Muscle layer of duodenum (tissue), 2 donors: Measurements from ENCODE around the gene PRKCA.
"Not testable (repeated sequence)": the region's sequence is repeated elsewhere in the genome, so short reads cannot be mapped to it uniquely, and the experiment has no call there.

ENCODE experiments used
- H3K27ac ChIP-seq: one replicate; pipeline ENCODE4 v1.7.0; 2013; ENCODE audit warnings: mild to moderate bottlenecking, low read length
- H3K27me3 ChIP-seq: one replicate; pipeline ENCODE4 v1.7.0; 2013; ENCODE audit warnings: low read depth, mild to moderate bottlenecking, control low read depth, low read length
- H3K36me3 ChIP-seq, 2 donors: one replicate each; pipeline ENCODE4 v1.7.0; 2013; ENCODE audit warnings: low read length in 2 of 2, control low read depth in 1 of 2, mild to moderate bottlenecking in 1 of 2; ENCODE audit not compliant: insufficient read depth in 2 of 2, control insufficient read depth in 1 of 2
- H3K4me1 ChIP-seq, 2 donors: one replicate each; pipeline ENCODE4 v1.7.0; 2013; ENCODE audit warnings: low read length in 2 of 2, mild to moderate bottlenecking in 2 of 2, control low read depth in 1 of 2, moderate library complexity in 1 of 2; ENCODE audit not compliant: insufficient read depth in 2 of 2, control insufficient read depth in 1 of 2
- H3K4me3 ChIP-seq, 2 donors: one replicate each; pipeline ENCODE4 v1.7.0; 2013; ENCODE audit warnings: low read length in 2 of 2, low read depth in 1 of 2, mild to moderate bottlenecking in 1 of 2
- H3K9me3 ChIP-seq, 2 donors: one replicate each; pipeline ENCODE4 v1.7.0; 2013; ENCODE audit warnings: low read length in 2 of 2, control low read depth in 1 of 2, mild to moderate bottlenecking in 1 of 2; ENCODE audit not compliant: control insufficient read depth in 1 of 2
- donor health status: healthy.

Gene PRKCA

GRCh38 chr17:66487121-66487520, 184.7 kb downstream of the PRKCA start:
- no peak overlapping the region for H3K27ac ChIP-seq
- no peaks in the 10 kb centered on the region for H3K9me3 ChIP-seq
- H3K4me3 ChIP-seq, result no peak overlapping the region
- H3K36me3 ChIP-seq, result no peaks in the 10 kb centered on the region
- H3K27me3 ChIP-seq, result no peaks in the 10 kb centered on the region
- H3K4me1 ChIP-seq, result no peaks in the 10 kb centered on the region

DNA sequence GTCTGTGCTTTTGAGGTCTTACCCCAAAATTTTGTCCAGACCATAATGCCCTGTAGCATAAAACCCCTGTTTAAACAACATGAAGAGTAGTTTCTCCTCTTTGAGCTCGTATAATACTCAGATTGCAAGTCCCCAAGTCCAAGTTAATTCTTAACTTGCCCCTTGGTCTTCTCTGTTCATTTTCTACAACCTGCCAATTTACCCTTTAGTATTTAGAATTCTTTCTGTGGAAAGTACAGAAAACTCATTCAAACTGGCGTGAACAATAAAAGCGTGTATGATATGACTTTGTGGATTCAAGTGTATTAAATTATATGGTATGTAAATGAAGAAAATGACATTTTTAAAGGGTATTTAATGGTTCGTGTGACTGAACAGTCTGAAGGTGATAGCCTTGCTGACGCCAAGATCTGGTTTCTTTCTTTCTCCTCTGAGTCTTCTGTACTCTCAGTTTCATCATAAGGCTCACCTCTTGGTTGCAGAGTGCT, 185.6 kb downstream of the PRKCA start:
- Histone ChIP-seq H3K4me3 (no peak overlapping the region), H3K27ac (no peak overlapping the region)

DNA sequence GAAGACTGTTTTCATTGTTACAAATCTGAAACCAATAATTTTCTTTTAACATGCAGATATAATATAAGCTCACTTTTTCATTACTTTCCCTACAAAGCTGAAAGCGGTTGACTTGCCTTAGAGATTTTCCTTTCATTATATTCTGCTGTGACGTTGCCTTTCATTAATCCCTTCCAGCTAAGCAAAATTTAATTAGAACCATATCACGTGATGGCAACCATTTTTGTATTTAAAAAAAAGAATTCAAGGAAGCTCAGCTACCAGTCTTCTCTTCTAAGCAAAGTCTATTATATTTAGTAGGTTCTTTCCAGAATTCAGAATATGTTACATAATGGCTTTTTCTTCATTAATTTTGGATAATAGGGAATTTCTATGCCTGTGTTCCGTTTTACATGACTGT, 186.5 kb downstream of the PRKCA start:
- H3K36me3 ChIP-seq, result no peaks in the 10 kb centered on the region
- no peaks in the 10 kb centered on the region for H3K27me3 ChIP-seq
- H3K4me3 ChIP-seq, result no peak overlapping the region
- no peaks in the 10 kb centered on the region for H3K9me3 ChIP-seq
- H3K27ac ChIP-seq, result no peak overlapping the region
- peaks cover 0 to 8% of the 10 kb centered on the region in 2 donors for H3K4me1 ChIP-seq

More for the DNA sequence above, 185.6 kb downstream of the PRKCA start:
- Histone ChIP-seq H3K9me3 (no peaks in the 10 kb centered on the region), H3K27me3 (no peaks in the 10 kb centered on the region), H3K4me1 (peaks cover 0 to 5% of the 10 kb centered on the region in 2 donors), H3K36me3 (no peaks in the 10 kb centered on the region)

DNA sequence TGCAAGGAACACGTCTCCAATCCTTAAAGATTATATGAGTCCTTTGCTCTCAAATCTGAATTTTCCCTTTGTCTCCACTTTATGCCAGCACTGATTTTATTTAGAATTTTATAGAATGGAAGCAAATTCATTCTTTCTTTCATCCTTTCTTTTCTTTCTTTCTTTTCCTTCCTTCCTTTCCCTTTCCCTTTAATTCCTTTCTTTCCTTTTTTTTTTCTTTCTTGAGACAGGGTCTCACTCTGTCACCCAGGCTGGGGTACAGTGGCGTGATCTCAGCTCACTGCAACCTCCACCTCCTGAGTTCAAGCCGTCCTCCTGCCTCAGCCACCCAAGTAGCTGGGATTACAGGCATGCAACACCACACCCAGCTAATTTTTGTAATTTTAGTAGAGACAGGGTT, 187.2 kb downstream of the PRKCA start:
- not testable (repeated sequence) for H3K4me1 ChIP-seq, H3K27ac ChIP-seq, H3K27me3 ChIP-seq, H3K9me3 ChIP-seq, H3K36me3 ChIP-seq, H3K4me3 ChIP-seq

GRCh38 chr17:66491213-66491612, 188.8 kb downstream of the PRKCA start:
- Histone ChIP-seq H3K4me1 (peaks cover 0 to 8% of the 10 kb centered on the region in 2 donors), H3K4me3 (no peak overlapping the region), H3K27me3 (no peaks in the 10 kb centered on the region), H3K36me3 (peaks cover 0 to 4% of the 10 kb centered on the region in 2 donors), H3K9me3 (no peaks in the 10 kb centered on the region), H3K27ac (no peak overlapping the region)

DNA sequence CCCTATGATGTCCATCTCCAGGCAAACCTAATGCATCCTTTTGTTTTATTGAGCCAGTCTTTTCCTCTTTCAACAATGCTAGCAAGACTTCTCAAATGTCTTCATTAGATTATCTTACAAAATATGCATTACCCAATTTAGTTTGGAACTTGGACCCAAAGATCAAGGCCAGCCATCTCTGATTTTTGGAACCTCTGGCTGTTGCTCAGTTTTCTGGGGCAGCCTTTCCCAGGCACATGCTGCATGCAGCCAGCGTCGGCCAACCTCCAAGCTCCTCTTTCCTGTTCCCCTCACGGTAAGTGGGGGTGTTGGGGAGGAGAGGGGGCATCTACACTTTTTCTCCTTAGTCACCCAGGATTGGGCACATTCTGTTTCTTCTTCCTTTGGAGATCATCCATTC, 189.3 kb downstream of the PRKCA start:
- Histone ChIP-seq H3K36me3 (peaks cover 0 to 4% of the 10 kb centered on the region in 2 donors), H3K4me3 (no peak overlapping the region), H3K27me3 (no peaks in the 10 kb centered on the region), H3K9me3 (no peaks in the 10 kb centered on the region), H3K27ac (no peak overlapping the region), H3K4me1 (peaks cover 0 to 8% of the 10 kb centered on the region in 2 donors)

- Histone ChIP-seq H3K4me3 (no peak overlapping the region), H3K27ac (no peak overlapping the region), H3K36me3 (peaks cover 0 to 4% of the 10 kb centered on the region in 2 donors), H3K9me3 (no peaks in the 10 kb centered on the region), H3K27me3 (no peaks in the 10 kb centered on the region), H3K4me1 (peaks cover 0 to 8% of the 10 kb centered on the region in 2 donors)
Observed at GRCh38 chr17:66492080-66492479, 189.7 kb downstream of the PRKCA start.

- H3K4me3 ChIP-seq, result no peak overlapping the region
- H3K27ac ChIP-seq, result no peak overlapping the region
- peaks cover 0 to 4% of the 10 kb centered on the region in 2 donors for H3K36me3 ChIP-seq
- no peaks in the 10 kb centered on the region for H3K27me3 ChIP-seq
- peaks cover 0 to 8% of the 10 kb centered on the region in 2 donors for H3K4me1 ChIP-seq
- H3K9me3 ChIP-seq, result no peaks in the 10 kb centered on the region
Observed at GRCh38 chr17:66492561-66493005, 190.2 kb downstream of the PRKCA start.

DNA sequence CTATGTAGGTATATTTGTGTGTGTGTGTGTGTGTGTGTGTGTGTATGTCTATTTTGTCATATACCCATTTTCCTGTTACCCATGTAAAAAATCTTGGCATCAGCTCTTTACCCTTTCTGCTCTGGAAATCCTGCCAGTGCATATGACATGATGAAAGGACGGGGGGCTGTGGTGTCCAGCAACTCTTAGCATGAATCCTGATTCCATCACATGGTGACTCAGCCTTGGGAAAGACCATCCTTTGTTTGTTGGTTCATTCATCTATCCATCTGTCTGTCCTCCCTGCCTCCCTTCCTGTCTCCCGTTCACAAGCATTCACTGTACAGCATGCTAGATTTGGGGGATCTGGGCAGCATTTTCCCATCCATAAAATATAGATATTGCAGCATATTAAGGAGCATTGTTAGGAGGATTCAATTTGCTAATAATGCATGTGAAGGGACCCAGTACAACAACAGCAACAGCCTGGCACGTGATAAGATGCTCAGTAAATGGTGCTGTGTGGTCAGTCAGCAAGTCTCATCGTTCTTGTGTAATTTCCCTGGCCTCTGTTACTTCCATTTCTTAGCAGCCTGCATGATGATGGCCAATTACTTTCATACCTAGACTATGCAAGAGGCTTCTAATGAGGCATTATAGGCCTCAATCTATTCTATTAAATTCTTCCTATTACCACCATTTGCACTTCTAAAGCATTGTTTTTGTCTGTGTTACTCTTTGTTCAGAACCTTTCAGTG, 191.0 kb downstream of the PRKCA start:
- H3K9me3 ChIP-seq, result no peaks in the 10 kb centered on the region
- H3K27me3 ChIP-seq, result no peaks in the 10 kb centered on the region
- H3K4me3 ChIP-seq, result no peak overlapping the region
- peaks cover 0 to 4% of the 10 kb centered on the region in 2 donors for H3K36me3 ChIP-seq
- H3K4me1 ChIP-seq, result peaks cover 0 to 8% of the 10 kb centered on the region in 2 donors
- no peak overlapping the region for H3K27ac ChIP-seq

- no peaks in the 10 kb centered on the region for H3K9me3 ChIP-seq
- no peak overlapping the region for H3K27ac ChIP-seq
- peaks cover 0 to 8% of the 10 kb centered on the region in 2 donors for H3K4me1 ChIP-seq
- H3K4me3 ChIP-seq, result no peak overlapping the region
- no peaks in the 10 kb centered on the region for H3K27me3 ChIP-seq
- H3K36me3 ChIP-seq, result peaks cover 0 to 4% of the 10 kb centered on the region in 2 donors
Observed at GRCh38 chr17:66494023-66494803, 191.8 kb downstream of the PRKCA start.

DNA sequence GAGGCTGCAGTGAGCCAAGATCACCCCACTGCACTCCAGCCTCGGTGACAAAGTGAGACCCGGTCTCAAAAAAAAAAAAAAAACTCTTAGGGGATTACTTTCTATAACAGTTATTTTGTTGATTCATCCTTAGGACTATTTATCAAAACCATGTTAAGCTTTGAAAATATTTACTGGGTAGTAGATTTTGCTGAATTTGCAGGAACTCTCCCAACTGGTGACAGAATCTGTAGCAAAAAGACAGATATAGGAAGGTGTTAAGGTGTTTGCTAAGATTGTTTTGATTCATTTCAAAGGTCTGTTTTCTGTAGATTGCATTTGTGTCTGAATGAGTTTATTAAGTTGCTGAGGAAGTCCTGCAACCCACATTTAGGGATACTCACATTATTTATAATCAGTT, 192.6 kb downstream of the PRKCA start:
- Histone ChIP-seq H3K4me3 (no peak overlapping the region), H3K36me3 (peaks cover 0 to 4% of the 10 kb centered on the region in 2 donors), H3K27ac (no peak overlapping the region), H3K9me3 (no peaks in the 10 kb centered on the region), H3K4me1 (peaks cover 0 to 8% of the 10 kb centered on the region in 2 donors), H3K27me3 (no peaks in the 10 kb centered on the region)
